Trophoblast cell (in vitro differentiated cells and primary cell): ENCODE results near the gene TAF8.
A peak's percentile ranks its signal among the peaks of the same experiment; 100 is the strongest.
"Not testable (repeated sequence)": the region's sequence is repeated elsewhere in the genome, so short reads cannot be mapped to it uniquely, and the experiment has no call there.

Source experiments
- DNase-seq, 2 donors: peaks; one replicate each; pipeline ENCODE4 v3.0.0-alpha.2; 2016
- H2AFZ ChIP-seq: 2 replicates; pipeline ENCODE4 v1.6.1; 2013; ENCODE audit warnings: low read length, moderate library complexity, mild to moderate bottlenecking; ENCODE audit not compliant: insufficient read depth, poor library complexity
- H2AK5ac ChIP-seq: 2 replicates; pipeline ENCODE4 v1.6.1; 2013; ENCODE audit warnings: mild to moderate bottlenecking, low read length
- H2BK120ac ChIP-seq: 2 replicates; pipeline ENCODE4 v1.6.1; 2013; ENCODE audit warnings: low read length, mild to moderate bottlenecking, moderate library complexity; ENCODE audit not compliant: insufficient read depth, poor library complexity
- H2BK12ac ChIP-seq: 2 replicates; pipeline ENCODE4 v1.6.1; 2013; ENCODE audit warnings: mild to moderate bottlenecking, low read length, moderate library complexity
- H2BK5ac ChIP-seq: 2 replicates; pipeline ENCODE4 v1.6.1; 2013; ENCODE audit warnings: low read length, low read depth, moderate library complexity, mild to moderate bottlenecking; ENCODE audit not compliant: poor library complexity
- H3K14ac ChIP-seq: 2 replicates; pipeline ENCODE4 v1.6.1; 2013; ENCODE audit warnings: mild to moderate bottlenecking, low read length
- H3K18ac ChIP-seq: 2 replicates; pipeline ENCODE4 v1.6.1; 2013; ENCODE audit warnings: mild to moderate bottlenecking, low read length
- H3K23ac ChIP-seq: 2 replicates; pipeline ENCODE4 v1.6.1; 2013; ENCODE audit warnings: low read length
- H3K27ac ChIP-seq: 2 replicates; pipeline ENCODE4 v1.5.1; 2013; ENCODE audit warnings: low read depth, mild to moderate bottlenecking, inconsistent platforms, low read length, moderate library complexity
- H3K27me3 ChIP-seq: 2 replicates; pipeline ENCODE4 v1.6.1; 2013; ENCODE audit warnings: inconsistent platforms, mild to moderate bottlenecking, low read length, moderate library complexity; ENCODE audit not compliant: insufficient read depth
- H3K36me3 ChIP-seq, 2 experiments: 1 replicate in 1 of 2; 2 replicates in 1 of 2; pipeline ENCODE4 v1.6.1; 2013; ENCODE audit warnings: low read length in 2 of 2, mild to moderate bottlenecking in 2 of 2, moderate library complexity in 1 of 2; ENCODE audit not compliant: insufficient read depth in 2 of 2, control insufficient read depth in 1 of 2
- H3K4ac ChIP-seq: 2 replicates; pipeline ENCODE4 v1.6.1; 2013; ENCODE audit warnings: low read depth, mild to moderate bottlenecking, low read length, moderate library complexity
- H3K4me1 ChIP-seq, 2 experiments: 1 replicate in 1 of 2; 2 replicates in 1 of 2; pipeline ENCODE4 v1.6.1; 2013; ENCODE audit warnings: low read length in 2 of 2, mild to moderate bottlenecking in 2 of 2, moderate library complexity in 1 of 2; ENCODE audit not compliant: insufficient read depth in 2 of 2, control insufficient read depth in 1 of 2
- H3K4me2 ChIP-seq: 2 replicates; pipeline ENCODE4 v1.6.1; 2013; ENCODE audit warnings: inconsistent platforms, mild to moderate bottlenecking, low read length, moderate library complexity
- H3K4me3 ChIP-seq: 2 replicates; pipeline ENCODE4 v1.5.1; 2013; ENCODE audit warnings: mild to moderate bottlenecking, low read depth, low read length, inconsistent platforms
- H3K79me1 ChIP-seq: one replicate; pipeline ENCODE4 v1.6.1; 2013; ENCODE audit warnings: low read length
- H3K79me2 ChIP-seq: 2 replicates; pipeline ENCODE4 v1.6.1; 2013; ENCODE audit warnings: low read length, mild to moderate bottlenecking; ENCODE audit not compliant: control insufficient read depth, insufficient read depth, poor library complexity
- H3K9ac ChIP-seq: 2 replicates; pipeline ENCODE4 v1.6.1; 2013; ENCODE audit warnings: mild to moderate bottlenecking, low read length
- H3K9me3 ChIP-seq: 2 replicates; pipeline ENCODE4 v1.6.1; 2013; ENCODE audit warnings: low read depth, mild to moderate bottlenecking, control low read depth, inconsistent platforms, low read length; ENCODE audit not compliant: insufficient read depth
- H4K12ac ChIP-seq: 2 replicates; pipeline ENCODE4 v1.6.1; 2013; ENCODE audit warnings: low read depth, mild to moderate bottlenecking, low read length, moderate library complexity
- H4K8ac ChIP-seq: 2 replicates; pipeline ENCODE4 v1.6.1; 2013; ENCODE audit warnings: low read depth, mild to moderate bottlenecking, low read length, moderate library complexity
- H4K91ac ChIP-seq: one replicate; pipeline ENCODE4 v1.6.1; 2013; ENCODE audit warnings: low read depth, mild to moderate bottlenecking, low read length, moderate library complexity
- WGBS: extraction: QIAGEN DNeasy Blood & Tissue Kit; methylation state at CpG from one replicate; pipeline ENCODE4 v1.1.7; 2013; ENCODE audit warnings: missing lambda C conversion rate; ENCODE audit not compliant: insufficient read length, insufficient coverage; ENCODE audit errors: extremely low coverage; 5-methylcytosine and 5-hydroxymethylcytosine counted together

Gene TAF8

GRCh38 chr6:42008138-42008528, 42.2 kb upstream of the TAF8 start:
- not testable (repeated sequence) for H3K23ac ChIP-seq, H3K4ac ChIP-seq, H3K14ac ChIP-seq, H4K91ac ChIP-seq, H2AFZ ChIP-seq, H2BK5ac ChIP-seq, H2BK12ac ChIP-seq, H2AK5ac ChIP-seq, H3K9me3 ChIP-seq, H3K79me1 ChIP-seq, DNase-seq, H3K18ac ChIP-seq, H3K27me3 ChIP-seq, H3K4me2 ChIP-seq, H3K79me2 ChIP-seq, H3K27ac ChIP-seq, H4K12ac ChIP-seq, H3K9ac ChIP-seq, H3K36me3 ChIP-seq, H3K4me3 ChIP-seq, H2BK120ac ChIP-seq, H4K8ac ChIP-seq
- H3K4me1 ChIP-seq: peaks cover 15 to 17% of the 10 kb centered on the region in 2 experiments
- WGBS: no CpG with 5 or more reads among the region's 8 CpGs

GRCh38 chr6:42009844-42010184, 40.5 kb upstream of the TAF8 start:
- H2BK5ac ChIP-seq: no peak overlapping the region
- no peak overlapping the region for H2AFZ ChIP-seq
- H3K4me1 ChIP-seq: peaks cover 15 to 18% of the 10 kb centered on the region in 2 experiments
- no peaks in the 10 kb centered on the region for H3K79me1 ChIP-seq
- no peaks in the 10 kb centered on the region for H3K36me3 ChIP-seq
- no peak overlapping the region for H2BK12ac ChIP-seq
- no peak overlapping the region for H2BK120ac ChIP-seq
- no peak overlapping the region for H3K18ac ChIP-seq
- no peaks in the 10 kb centered on the region for H3K27me3 ChIP-seq
- DNase-seq: peak; percentile 54 to 81
- H3K4ac ChIP-seq: no peak overlapping the region
- H4K91ac ChIP-seq: no peak overlapping the region
- no peak overlapping the region for H4K8ac ChIP-seq
- no peaks in the 10 kb centered on the region for H3K79me2 ChIP-seq
- no peak overlapping the region for H3K4me2 ChIP-seq
- no peak overlapping the region for H4K12ac ChIP-seq
- H3K27ac ChIP-seq: no peak overlapping the region
- no peak overlapping the region for H3K4me3 ChIP-seq
- no peak overlapping the region for H3K9ac ChIP-seq
- H3K9me3 ChIP-seq: no peaks in the 10 kb centered on the region
- no peak overlapping the region for H3K14ac ChIP-seq
- no peak overlapping the region for H3K23ac ChIP-seq
- H2AK5ac ChIP-seq: no peak overlapping the region

- no CpG with 5 or more reads among the region's 11 CpGs for WGBS
These were observed 40.0 kb upstream of the TAF8 start for GRCh38 chr6:42010185-42010891.

GRCh38 chr6:42010909-42011308, 39.4 kb upstream of the TAF8 start:
- Histone ChIP-seq H3K27me3 (no peaks in the 10 kb centered on the region), H2BK5ac (no peak overlapping the region), H3K79me1 (no peaks in the 10 kb centered on the region), H3K4me3 (no peak overlapping the region), H2BK12ac (no peak overlapping the region), H3K18ac (no peak overlapping the region), H3K27ac (no peak overlapping the region), H3K4me1 (peaks cover 15 to 18% of the 10 kb centered on the region in 2 experiments), H3K9me3 (no peaks in the 10 kb centered on the region), H3K79me2 (no peaks in the 10 kb centered on the region), H2AK5ac (no peak overlapping the region), H2BK120ac (no peak overlapping the region), H3K36me3 (no peaks in the 10 kb centered on the region), H4K12ac (no peak overlapping the region), H3K23ac (no peak overlapping the region), H3K14ac (no peak overlapping the region), H4K91ac (no peak overlapping the region), H4K8ac (no peak overlapping the region), H3K9ac (no peak overlapping the region), H2AFZ (no peak overlapping the region), H3K4me2 (no peak overlapping the region), H3K4ac (no peak overlapping the region)
- WGBS: no CpG with 5 or more reads among the region's 1 CpG
- no peak for DNase-seq

More at GRCh38 chr6:42010185-42010891, 40.0 kb upstream of the TAF8 start:
- H2AFZ ChIP-seq: no peak overlapping the region
- H3K79me2 ChIP-seq: no peaks in the 10 kb centered on the region
- H3K4me2 ChIP-seq: peak overlapping the region; percentile 19
- H3K9me3 ChIP-seq: no peaks in the 10 kb centered on the region
- no peak overlapping the region for H4K12ac ChIP-seq
- H3K27me3 ChIP-seq: no peaks in the 10 kb centered on the region
- H3K23ac ChIP-seq: no peak overlapping the region
- no peak overlapping the region for H3K4me3 ChIP-seq
- peak overlapping the region; percentile 2 for H4K91ac ChIP-seq
- peak; percentile 60 to 81 for DNase-seq
- no peaks in the 10 kb centered on the region for H3K36me3 ChIP-seq
- no peak overlapping the region for H2BK120ac ChIP-seq
- H3K14ac ChIP-seq: no peak overlapping the region
- no peak overlapping the region for H2BK12ac ChIP-seq
- no peak overlapping the region for H2BK5ac ChIP-seq
- H2AK5ac ChIP-seq: no peak overlapping the region
- H3K79me1 ChIP-seq: no peaks in the 10 kb centered on the region
- no peak overlapping the region for H3K27ac ChIP-seq
- no peak overlapping the region for H3K4ac ChIP-seq
- H3K9ac ChIP-seq: no peak overlapping the region
- no peak overlapping the region for H4K8ac ChIP-seq
- no peak overlapping the region for H3K18ac ChIP-seq
- H3K4me1 ChIP-seq: peaks cover 15 to 18% of the 10 kb centered on the region in 2 experiments
